NCI-H82 treated with DMSO at 0.1 percent for 48 hours (cell line): ENCODE data around the gene TMEFF1.

Source experiments
- DNase-seq: peaks from one replicate; lab custom pipeline; 2025; ENCODE audit not compliant: unreplicated experiment; lab: John Stamatoyannopoulos, UW

Gene TMEFF1

DNA sequence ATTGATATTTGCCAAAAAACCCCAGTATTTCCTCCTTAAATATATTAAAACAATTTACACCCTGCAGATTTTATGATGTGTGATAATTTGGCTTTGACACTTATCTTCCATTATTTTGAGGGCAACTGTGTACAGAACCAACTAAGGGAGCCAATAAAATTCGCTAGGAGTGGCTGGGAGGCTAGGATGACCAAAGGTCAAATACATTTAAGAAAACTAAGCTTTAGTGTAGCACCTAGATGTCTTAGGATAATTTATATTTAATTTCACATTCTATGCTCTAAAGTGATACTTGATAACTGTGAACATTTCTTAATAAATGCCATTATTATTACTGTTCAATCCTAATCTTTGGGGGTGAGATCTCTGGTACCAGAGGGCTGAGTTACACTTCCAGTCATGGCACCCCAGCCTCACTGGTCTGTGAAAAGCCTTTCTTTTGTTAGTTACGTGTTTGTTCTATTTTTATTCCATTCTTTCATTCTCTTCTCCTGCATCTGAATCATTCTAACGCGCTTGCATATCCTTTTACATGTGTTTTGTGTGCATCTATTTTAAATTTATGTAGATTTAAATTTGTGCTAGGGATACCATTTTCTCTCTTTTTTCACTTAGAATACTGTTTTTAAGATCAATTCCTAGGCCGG, 26.9 kb upstream of the TMEFF1 start:
- no peak for DNase-seq

DNA sequence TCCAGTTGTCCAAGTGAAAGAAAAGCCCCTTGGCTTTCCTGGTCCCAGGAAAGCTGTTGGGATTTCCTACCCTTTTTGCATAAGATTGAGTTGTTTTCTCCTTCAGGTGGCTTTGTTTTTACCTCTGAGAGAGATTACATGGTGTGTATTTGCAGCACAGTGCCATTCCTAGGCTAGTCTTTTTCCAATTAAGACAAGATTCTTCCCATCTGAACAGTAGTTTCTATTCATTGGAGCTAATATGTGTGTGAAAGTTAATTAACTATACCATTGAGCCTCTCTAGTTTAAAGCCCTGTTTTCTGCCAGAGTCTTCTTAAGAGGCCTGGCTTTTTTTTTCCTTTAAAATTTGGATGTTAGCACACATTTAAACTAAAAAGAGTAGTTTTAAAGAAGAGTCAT, 25.9 kb upstream of the TMEFF1 start:
- no peak for DNase-seq

DNA sequence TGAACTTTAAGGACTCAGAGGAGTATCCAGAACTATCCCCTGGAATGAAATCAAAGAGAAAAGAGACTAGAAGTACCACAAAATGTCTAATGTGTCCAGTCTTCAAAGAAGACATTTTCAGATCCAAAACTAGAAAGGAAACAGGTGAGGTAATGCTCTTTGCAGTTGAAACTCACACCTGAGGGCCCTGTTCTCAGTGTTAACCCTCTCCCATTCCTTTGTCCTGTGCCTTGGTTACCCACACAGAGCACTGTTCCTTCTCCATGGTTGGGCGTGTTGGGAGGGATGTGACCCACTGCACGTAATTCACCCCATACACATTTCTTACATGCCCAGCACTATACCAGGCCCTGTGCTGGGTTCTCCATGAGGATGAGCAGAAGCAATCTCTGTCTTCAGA, 24.7 kb upstream of the TMEFF1 start:
- no peak for DNase-seq

DNA sequence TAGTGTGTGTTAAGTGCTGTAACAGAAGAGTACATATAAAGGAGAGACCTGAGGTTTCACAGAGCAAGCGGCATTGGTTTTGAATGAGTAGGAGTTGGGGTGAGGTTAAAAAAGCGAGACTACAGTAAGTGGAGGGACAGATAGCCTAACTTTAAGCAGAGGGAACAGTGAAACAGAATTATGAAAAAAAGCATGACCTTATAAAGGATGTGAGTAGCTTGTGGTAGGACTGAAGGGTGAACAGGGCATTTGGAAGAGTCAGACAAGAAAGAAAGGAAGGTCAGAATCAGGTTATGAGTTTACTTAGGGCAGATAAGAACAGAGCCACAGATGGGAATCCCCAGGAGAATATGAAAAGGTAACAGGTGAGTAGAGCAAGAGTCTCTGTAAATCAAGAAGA, 23.5 kb upstream of the TMEFF1 start:
- DNase-seq: no peak

DNA sequence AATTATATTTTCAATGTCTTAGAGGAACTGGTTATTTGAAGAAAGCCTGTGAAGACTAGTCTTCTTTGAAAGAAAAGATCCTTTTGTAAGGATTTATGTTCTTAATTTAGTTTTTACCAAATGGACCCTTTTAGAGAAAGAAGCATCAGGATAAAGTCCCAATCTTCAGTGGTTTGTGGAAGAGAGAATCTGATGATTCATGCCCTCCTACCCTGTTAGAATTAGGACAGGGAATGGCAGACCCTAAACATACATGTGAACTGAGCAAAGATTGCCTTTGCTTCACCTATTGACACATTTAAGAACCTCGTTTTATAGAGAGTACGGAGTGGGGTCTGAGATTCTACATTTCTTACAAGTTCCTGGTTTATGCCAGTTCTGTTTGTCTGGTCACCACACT, 20.1 kb upstream of the TMEFF1 start:
- DNase-seq: no peak

DNA sequence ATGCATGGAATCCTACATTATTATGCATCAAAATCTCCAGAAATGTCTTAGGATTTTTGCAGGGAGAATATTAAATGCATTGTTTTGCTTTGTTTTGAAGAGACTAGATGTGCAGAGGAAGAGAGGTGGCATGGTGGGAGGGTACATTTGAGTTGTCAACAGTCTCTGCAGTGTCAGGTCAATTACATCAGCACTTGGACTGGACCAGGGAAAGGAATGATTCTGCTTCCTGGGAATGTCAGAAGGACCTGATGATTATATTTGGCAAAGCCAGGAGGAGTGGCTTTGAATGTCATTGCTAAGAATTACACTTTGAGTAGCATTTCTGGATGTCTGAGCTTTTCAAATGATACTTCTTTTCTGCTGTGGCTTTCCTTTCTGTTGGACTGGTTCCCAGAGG, 17.5 kb upstream of the TMEFF1 start:
- no peak for DNase-seq

DNA sequence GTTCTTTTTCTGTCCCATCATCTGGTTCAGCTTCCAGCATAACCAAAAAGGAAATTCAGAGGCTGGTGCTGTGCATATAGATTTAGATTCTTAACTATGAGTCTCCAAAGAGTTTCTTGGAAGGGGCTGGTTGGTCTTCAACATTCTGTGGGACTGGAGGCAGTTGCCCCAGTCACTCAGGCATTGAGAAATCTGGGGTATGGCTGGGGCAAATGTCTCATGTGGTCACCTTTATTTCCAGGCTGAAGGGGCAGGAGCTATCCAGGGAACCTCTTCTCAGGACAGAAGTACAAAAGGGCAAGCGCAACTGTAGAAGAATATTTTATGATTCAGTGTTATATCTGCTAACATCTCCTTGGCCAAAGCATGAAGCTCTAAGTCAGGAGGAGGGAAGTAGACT, 15.4 kb upstream of the TMEFF1 start:
- DNase-seq: no peak

DNA sequence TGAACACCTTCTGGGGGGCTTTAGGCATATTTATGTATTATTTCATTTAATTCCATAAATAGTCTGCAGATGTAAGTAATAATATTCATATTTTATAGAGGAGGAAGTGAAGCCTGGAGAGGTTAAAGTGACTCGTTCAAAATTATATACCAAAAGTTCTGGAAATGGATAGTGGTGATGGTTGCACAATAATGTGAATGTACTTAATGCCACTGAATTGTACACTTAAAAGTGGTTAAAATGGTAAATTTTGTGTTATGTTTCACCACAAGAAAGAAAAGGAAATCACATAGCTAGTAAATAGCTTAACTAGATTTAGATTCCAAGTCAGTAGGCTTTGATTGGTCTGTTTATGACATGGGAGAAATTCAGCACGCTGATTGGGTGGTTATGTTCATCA, 13.0 kb upstream of the TMEFF1 start:
- DNase-seq: no peak

DNA sequence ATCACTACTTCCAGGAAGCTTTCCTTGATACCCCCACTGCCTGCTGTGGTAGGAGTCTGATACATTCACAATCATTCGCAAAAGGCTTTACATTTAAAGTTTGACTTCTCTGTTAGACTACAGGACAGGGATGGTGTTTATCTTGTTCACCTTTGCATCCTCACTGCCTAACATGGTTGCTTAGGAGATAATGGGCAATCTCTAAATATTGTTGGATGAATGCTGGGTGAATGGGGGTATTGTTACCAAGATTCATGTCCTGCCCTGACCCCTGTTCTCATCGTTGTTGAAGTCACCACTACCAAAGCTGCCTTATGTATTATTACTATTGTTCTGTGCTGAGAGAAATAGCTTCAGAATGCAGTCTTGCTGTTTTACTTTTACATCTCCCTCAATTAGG, 7.7 kb upstream of the TMEFF1 start:
- no peak for DNase-seq

DNA sequence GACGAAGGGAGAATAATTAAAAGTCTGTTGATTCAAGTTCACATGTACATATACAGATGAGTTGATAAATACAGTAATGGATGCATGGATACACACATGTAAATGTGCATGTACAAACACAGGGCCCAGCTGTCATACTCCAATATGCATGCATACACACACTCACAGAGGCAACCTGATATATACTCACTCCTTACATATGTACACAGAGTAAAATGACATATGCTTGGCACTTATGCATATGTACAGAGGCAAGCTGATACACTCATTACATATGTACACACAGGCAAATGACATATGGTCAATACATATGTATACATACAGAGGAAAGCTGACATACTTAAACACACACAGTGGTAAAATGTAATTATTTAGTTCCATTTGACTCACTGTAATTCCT, 7.2 kb upstream of the TMEFF1 start:
- DNase-seq: no peak

DNA sequence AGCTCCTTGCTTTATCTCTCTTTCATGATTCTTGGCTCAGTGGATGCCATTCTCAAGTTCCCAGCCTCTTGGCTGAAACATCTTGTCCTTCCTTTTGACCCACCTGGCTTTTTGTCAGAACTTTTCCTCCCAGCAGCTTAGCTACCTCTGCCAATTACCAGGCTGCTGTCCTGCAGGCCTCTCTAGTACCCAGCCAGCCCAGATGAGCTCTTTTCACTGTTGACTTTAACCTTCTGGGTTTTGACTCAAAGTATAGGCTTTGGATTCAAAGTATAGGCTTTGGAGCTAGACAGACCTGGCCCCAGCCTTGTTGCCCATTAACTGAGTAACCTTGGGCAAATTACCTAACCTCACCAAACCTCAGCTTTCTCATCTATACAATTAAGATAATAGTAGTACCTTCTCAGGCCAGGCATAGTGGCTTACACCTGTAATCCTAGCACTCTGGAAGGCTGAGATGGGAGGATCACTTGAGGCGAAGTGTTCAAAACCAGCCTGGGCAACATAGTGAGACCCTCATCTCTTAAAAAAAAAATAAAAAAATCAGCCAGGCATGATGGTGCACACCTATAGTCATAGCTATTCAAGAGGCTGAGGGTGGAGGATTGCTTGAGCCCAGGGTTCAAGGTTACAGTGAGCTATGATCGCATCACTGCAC, 6.6 kb upstream of the TMEFF1 start:
- DNase-seq: no peak

DNA sequence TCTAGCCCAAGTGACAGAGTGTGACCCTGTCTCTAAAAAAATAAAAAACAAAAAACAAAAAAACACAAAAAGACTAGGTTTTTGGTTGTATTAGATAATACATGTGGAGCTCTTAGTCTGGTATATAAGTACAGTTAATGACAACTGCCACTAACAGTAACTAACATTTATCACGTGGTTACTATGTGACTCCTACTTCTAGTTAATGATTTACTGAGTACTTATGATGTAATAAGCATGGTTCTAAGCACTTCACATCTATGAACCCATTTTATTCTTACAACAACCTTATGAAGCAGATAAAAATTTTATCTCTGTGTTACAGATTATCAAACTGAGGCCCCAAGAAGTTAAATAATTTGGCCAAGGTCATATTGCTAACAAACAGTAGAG, 6.1 kb upstream of the TMEFF1 start:
- no peak for DNase-seq

DNA sequence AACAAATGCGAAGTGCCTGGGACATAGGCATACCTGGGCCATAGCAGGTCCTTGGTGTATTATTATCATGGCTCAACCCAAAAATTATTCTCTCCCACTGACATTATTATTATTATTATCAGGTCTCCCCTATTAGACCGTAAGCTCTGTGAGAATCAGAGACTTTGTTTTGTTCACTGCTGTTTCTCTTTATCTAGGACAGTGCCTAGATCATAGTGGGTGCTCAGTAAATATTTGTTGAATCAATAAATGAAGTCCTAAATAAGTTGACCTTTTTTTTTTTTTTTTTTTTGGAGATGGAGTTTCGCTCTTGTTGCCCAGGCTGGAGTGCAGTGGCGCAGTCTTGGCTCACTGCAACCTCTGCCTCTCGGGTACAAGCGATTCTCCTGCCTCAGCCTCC, 4.9 kb upstream of the TMEFF1 start:
- no peak for DNase-seq

DNA sequence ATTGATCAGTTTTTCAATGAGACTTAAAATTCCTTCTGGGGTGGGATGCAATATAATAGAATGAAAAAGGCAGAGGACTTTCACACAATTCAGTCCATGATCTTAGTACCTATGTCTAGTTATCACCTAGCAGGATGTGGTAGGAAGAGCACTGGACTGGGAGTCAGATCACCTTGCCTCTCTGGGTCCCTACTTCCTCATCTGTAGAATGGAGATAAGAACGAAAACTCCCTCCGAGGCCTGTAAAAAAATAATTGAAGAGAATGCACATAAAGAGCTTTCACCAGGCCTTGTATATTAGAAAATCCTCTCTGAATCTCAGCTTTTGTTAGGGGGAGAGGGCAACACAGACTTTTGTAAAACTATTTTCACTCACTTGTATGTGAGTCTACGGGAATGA, 681 bp upstream of the TMEFF1 start:
- no peak for DNase-seq

DNA sequence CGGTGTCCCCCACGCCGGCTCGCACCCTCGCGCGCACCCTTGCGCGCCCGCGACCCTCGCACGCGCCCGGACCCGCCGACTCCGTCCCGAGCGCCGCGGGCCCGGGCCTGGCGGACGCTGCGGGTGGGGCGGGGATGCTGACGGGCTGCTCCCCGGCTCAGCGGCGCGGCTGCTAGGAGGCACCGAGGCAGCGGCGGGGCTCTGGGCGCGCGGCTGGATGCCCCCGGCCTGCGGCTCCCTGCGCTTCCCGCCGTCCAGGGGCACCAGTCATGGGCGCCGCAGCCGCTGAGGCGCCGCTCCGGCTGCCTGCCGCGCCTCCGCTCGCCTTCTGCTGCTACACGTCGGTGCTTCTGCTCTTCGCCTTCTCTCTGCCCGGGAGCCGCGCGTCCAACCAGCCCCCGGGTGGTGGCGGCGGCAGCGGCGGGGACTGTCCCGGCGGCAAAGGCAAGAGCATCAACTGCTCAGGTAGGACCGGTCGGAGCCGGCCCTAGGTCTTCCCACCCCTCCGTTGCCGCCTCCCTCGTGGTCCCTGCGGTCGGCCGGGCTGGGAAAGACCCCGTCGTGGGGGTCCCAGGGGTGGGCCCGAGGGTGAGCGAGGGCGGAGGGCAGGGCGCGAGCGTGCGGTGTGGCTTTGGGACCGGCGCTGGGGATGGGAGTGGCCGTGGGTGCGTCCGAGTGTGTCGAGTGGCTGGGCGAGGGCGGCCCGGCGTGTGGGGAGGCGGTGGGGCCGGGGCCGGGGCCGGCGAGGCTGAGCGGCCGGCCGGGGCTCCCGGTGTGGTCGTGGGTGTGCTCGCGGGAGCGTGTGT, 530 bp downstream of the TMEFF1 start:
- DNase-seq: no peak

DNA sequence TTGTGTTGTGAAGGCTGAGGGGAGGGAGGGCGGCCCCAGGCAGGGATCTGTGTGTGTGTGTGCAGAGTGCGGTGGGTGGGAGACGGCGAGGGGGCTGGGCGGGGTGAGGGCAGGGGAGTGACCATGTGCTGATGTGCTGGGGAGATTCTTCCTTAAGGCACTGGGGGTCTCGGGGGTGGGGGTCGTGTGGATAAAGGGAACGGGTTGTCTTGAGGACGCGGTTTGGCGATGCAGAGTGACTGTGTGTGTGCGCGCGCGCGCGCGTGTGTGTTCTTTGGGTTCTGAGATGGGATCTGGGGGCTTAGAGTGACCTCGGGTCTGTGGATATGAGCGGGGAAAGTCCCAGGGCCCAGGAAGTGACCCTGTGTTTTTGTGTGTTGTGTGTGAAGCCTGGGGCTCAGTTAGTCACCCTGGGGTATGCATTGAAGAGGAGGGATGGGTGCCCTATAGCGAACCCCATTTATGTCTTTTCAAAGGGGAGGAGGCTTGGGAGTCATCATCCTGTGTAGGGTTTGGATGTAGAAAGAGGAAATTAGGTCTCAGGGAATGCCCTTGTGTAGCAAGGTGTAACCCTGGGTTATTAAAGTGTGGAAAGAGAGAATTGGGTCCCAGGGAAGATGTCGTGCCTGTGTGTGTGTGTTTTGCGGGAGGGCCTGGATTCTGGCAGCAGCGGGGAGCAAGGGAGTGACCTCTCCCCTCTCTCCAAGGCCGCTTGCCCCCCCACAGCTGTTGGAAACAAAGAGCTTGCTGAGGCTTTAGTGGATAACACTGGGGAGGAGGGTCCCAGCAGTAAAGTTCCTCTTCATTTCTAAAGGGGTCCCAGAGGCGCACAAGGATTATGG, 1.4 kb downstream of the TMEFF1 start:
- DNase-seq: no peak

DNA sequence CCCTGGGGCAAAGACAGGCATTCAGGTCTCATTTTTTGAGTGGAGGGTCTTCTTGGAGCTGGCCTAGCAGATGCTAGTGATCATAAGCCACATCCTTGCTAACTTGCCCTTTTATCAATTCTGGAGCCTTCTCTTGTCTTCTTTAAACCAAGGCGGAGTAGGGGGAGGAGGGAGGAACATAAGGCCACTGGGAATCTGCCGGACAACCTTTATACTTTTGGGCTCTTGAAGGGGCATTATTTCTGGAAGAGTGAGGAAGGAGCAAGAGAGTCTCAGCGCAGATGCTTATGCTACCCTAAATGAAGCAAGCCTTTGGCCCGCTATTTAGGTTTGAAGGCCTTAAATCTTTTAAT, 2.0 kb downstream of the TMEFF1 start:
- no peak for DNase-seq

DNA sequence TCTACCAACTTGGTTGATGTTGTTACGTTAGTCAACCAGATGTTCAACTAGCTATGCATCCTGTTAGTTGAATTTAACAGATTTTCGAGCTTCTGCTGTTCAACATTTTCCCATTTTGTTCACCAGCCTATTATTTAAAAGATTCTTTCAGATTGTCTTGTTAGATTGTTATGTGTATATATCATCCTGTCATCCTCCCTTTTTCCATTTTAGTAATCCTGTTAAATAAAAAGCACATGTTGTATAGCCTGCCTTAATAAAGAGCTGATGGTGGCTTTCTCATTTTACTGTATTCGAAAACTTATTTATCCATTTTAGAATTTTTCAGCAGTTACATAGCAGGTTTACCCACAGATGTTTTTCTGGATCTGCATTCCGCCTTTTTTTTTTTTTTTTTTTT, 4.3 kb downstream of the TMEFF1 start:
- no peak for DNase-seq

DNA sequence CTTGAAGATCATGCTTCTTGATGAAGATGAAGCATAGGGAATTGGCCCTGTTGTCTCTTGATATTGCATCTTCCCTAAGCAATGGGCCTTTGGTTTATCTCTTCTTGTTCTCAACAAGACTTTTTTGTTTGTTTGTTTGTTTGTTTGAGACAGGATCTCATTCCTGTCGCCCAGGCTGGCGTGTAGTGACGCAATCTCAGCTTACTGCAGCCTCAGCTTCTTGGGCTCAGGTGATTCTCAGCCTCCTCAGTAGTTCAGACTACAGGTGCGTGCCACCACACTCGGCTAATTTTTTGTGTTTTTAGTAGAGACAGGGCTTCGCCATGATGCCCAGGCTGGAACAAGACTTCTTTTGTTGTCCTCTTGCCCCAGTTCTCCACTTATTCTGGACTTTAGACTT, 5.2 kb downstream of the TMEFF1 start:
- no peak for DNase-seq

DNA sequence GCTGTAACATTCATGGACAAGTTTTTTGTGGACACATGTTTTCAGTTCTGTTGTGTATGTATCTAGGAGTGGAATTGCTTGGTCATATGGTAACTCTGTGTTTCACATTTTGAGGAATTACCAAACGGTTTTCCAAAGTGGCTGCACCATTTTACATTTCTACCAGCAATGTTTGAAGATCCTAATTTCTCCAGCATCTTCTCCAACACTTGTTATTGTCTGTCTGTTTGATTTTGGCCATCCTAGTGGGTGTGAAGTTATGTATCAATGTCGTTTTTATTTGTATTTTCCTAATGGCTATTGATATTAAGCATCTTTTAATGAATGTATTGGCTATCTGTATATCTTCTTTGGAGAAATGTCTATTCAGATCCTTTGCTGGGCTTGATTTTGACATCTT, 6.9 kb downstream of the TMEFF1 start:
- no peak for DNase-seq

DNA sequence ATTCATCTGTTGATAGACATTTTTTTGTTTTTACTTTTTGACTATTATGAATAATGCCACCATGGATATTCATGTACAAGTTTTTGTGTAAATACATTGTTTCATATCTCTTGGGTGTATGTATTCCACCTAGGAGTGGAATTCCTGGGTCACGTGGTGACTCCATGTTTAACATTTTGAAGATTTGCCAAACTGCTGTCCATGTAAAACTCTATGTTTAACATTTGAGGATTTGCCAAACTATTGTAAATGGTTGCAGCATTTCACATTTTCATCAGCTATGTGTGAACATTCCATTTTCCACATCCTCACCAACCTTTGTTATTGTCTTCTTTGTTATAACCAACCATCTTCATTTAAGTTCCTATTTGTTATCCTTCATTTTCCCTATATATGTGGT, 12.2 kb downstream of the TMEFF1 start:
- DNase-seq: no peak
